Gastroesophageal sphincter (tissue), 3 donors: ENCODE results near the gene FIBIN.

Source experiments
- CTCF ChIP-seq, 4 experiments: fragments of 200-600 bp in 2 of 4; fragments of 450-650 bp in 2 of 4; sonication (generic) in 1 of 4; IDR thresholded peaks; one replicate each; pipeline ENCODE4 v1.5.1; 2017 to 2019; ENCODE audit warnings: antibody characterized with exemption in 4 of 4, mild to moderate bottlenecking in 2 of 4, moderate library complexity in 2 of 4
- EP300 ChIP-seq: sonication (generic); formaldehyde crosslinking; IDR thresholded peaks from one replicate; pipeline ENCODE4 v1.6.1; 2017; ENCODE audit warnings: antibody characterized with exemption, mild to moderate bottlenecking
- POLR2A ChIP-seq, 2 donors: fragments of 450-650 bp; IDR thresholded peaks; one replicate each; pipeline ENCODE4 v1.6.1; 2017; ENCODE audit warnings: antibody characterized with exemption in 2 of 2, mild to moderate bottlenecking in 2 of 2, moderate library complexity in 1 of 2
- POLR2AphosphoS5 ChIP-seq: sonication (generic); formaldehyde crosslinking; IDR thresholded peaks from one replicate; pipeline ENCODE4 v1.6.1; 2017; ENCODE audit warnings: antibody characterized with exemption

GRCh38 chr11:27041141-27041899, 47.4 kb downstream of the FIBIN start:
- TF ChIP-seq POLR2AphosphoS5: no peak
- no peak for TF ChIP-seq POLR2A (IDR thresholded peaks at IDR 0.05)
- no peak for TF ChIP-seq CTCF (IDR thresholded peaks at IDR 0.05)
- no peak for TF ChIP-seq EP300
